OCI-LY7 (cell line): ENCODE data around the gene BRMS1. TPM values are rescaled to one million over a fixed set of nuclear protein-coding genes. Genes with fewer than 3 reads are reported as not detected.

Experiments used
- BruUV-seq: library from RNA; stranded (reverse); fragments of 400-500 nt; replicated peaks from 2 replicates; lab custom pipeline; 2021; lab: Mats Ljungman, UMichigan
- CTCF ChIA-PET: fragments of 300-600 bp; sonication (Branson Sonifier 250); formaldehyde crosslinking; loops from one replicate; lab custom pipeline; 2022; ENCODE audit warnings: antibody characterized with exemption; ENCODE audit not compliant: unreplicated experiment; lab: Charles Lee
- POLR2A ChIA-PET: fragments of 300-600 bp; sonication (Branson Sonifier 250); formaldehyde crosslinking; loops from one replicate; lab custom pipeline; 2022; ENCODE audit warnings: antibody characterized with exemption; lab: Charles Lee
- DNase-seq: peaks from one replicate; pipeline ENCODE4 v3.0.0-alpha.2; 2015; ENCODE audit warnings: low spot score
- H2AFZ ChIP-seq: fragments of 200-600 bp; sonication (generic), shearing (Covaris generic); 2 replicates; pipeline ENCODE4 v1.6.1; 2014; ENCODE audit warnings: mild to moderate bottlenecking, antibody characterized with exemption, low read length, moderate library complexity
- H3K27ac ChIP-seq: fragments of 200-600 bp; sonication (generic); 2 replicates; pipeline ENCODE4 v1.5.1; 2014; ENCODE audit warnings: mixed run types, low read depth, mild to moderate bottlenecking, moderate library complexity, low read length, inconsistent platforms; ENCODE audit not compliant: poor library complexity, severe bottlenecking
- H3K36me3 ChIP-seq: fragments of 200-600 bp; sonication (generic); 2 replicates; pipeline ENCODE4 v1.6.1; 2014; ENCODE audit warnings: mild to moderate bottlenecking, antibody characterized with exemption, low read length, moderate library complexity, mixed read lengths; ENCODE audit not compliant: insufficient read depth
- H3K4me1 ChIP-seq: fragments of 200-600 bp; sonication (generic); 2 replicates; pipeline ENCODE4 v1.5.1; 2014; ENCODE audit warnings: mild to moderate bottlenecking, low read length; ENCODE audit not compliant: insufficient read depth, poor library complexity, severe bottlenecking
- H3K4me2 ChIP-seq: fragments of 200-600 bp; sonication (generic); 2 replicates; pipeline ENCODE4 v1.6.1; 2014; ENCODE audit warnings: mild to moderate bottlenecking, low read length
- H3K4me3 ChIP-seq: fragments of 200-600 bp; sonication (generic); 2 replicates; pipeline ENCODE4 v1.5.1; 2014; ENCODE audit warnings: mild to moderate bottlenecking, low read depth, low read length; ENCODE audit not compliant: poor library complexity, severe bottlenecking
- H3K79me2 ChIP-seq: fragments of 200-600 bp; sonication (generic); 2 replicates; pipeline ENCODE4 v1.6.1; 2016; ENCODE audit warnings: low read depth, mild to moderate bottlenecking, low read length, moderate library complexity, mixed read lengths; ENCODE audit not compliant: insufficient read depth
- H3K9me2 ChIP-seq: fragments of 200-600 bp; sonication (generic); 2 replicates; pipeline ENCODE4 v1.6.1; 2016; ENCODE audit warnings: mild to moderate bottlenecking, low read length, mixed read lengths; ENCODE audit not compliant: insufficient read depth
- H3K9me3 ChIP-seq: fragments of 200-600 bp; sonication (generic); 2 replicates; pipeline ENCODE4 v1.6.1; 2014; ENCODE audit warnings: mild to moderate bottlenecking, mixed run types, low read length, mixed read lengths
- H4K20me1 ChIP-seq: fragments of 200-600 bp; sonication (generic); 2 replicates; pipeline ENCODE4 v1.6.1; 2014; ENCODE audit warnings: mild to moderate bottlenecking, antibody characterized with exemption, low read length, moderate library complexity, mixed read lengths; ENCODE audit not compliant: insufficient read depth
- EZH2phosphoT487 ChIP-seq: fragments of 200-600 bp; sonication (generic); IDR thresholded peaks from 2 replicates; pipeline ENCODE4 v1.6.1; 2018; ENCODE audit warnings: low read depth, borderline replicate concordance, mild to moderate bottlenecking, mixed run types, antibody characterized with exemption, low read length, moderate library complexity, mixed read lengths
- intact Hi-C: fragments of 100-400 bp; cut with micrococcal nuclease; formaldehyde crosslinking; loops from one replicate; pipeline ENCODE4 v1.10.0; 2022; ENCODE audit not compliant: unreplicated experiment
- total RNA-seq, 2 experiments: library from RNA; depleted of rRNA in 1 of 2; stranded (reverse); fragments of >200 nt in 1 of 2; shearing (Covaris generic) in 1 of 2; gene quantifications; 2 replicates each; pipeline ENCODE4 v1.2.3, GENCODE V29; 2014 to 2022
- TF ChIP-seq, protein P1 (sequence below): fragments of 200-600 bp; sonication (generic); conservative IDR thresholded peaks from 2 replicates; pipeline ENCODE4 v1.5.1; 2014; ENCODE audit warnings: mild to moderate bottlenecking, antibody characterized with exemption, low read length, moderate library complexity, mixed read lengths

BRMS1 gene
- total RNA-seq, 2 experiments from 2014 or later = 43.1 to 43.8 TPM

DNA sequence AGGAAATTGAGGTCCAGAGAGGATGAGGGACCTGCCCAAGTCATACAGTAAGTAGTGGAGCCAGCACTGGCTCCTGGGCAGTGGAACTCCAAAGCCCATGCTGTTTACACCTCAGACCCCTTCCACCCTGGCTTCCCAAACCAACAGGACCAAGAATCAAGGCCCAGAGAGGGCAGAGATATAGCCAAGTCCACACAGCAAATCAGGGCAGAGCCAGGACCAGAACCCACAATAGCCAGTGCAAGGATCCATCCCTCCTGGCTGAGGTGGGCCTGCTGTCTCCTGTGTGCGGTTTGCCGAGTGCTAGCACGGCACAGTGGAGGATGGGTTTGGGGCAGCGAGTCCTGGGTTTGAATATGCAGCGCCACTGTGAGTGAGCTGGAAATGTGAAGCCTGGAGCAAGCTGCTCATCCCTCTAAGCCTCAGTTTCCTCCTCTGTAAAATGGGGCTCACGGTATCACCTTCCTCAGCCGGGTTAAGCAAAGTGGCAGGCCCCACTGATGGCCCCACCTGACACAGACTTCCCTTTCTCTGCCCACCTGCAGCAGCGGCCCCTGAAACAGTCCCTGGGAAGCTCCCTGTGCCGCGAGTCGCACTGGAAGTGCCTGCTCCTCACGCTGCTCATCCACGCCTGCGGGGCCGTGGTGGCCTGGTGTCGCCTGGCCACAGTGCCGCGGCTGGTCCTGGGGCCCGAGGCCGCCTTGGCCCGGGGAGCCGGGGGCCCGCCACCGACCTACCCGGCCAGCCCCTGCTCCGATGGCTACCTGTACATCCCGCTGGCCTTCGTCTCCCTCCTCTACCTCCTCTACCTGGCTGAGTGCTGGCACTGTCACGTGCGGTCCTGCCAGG is 50.9 kb downstream of the BRMS1 start:
- ChIA-PET CTCF (no interaction called here), POLR2A (no interaction called here)
- Histone ChIP-seq H3K9me2 (no peaks in the 10 kb centered on the region), H3K79me2 (no peaks in the 10 kb centered on the region), H3K4me2 (no peak overlapping the region), H3K36me3 (no peaks in the 10 kb centered on the region), H2AFZ (no peak overlapping the region), H3K27ac (no peak overlapping the region), H3K4me3 (no peak overlapping the region), H3K4me1 (peaks cover 10% of the 10 kb centered on the region), H3K9me3 (no peaks in the 10 kb centered on the region), H4K20me1 (no peaks in the 10 kb centered on the region)
- intact Hi-C loops = no loop called here
- no TSS peak for BruUV-seq
- no peak for DNase-seq
- TF ChIP-seq, protein P1, sequence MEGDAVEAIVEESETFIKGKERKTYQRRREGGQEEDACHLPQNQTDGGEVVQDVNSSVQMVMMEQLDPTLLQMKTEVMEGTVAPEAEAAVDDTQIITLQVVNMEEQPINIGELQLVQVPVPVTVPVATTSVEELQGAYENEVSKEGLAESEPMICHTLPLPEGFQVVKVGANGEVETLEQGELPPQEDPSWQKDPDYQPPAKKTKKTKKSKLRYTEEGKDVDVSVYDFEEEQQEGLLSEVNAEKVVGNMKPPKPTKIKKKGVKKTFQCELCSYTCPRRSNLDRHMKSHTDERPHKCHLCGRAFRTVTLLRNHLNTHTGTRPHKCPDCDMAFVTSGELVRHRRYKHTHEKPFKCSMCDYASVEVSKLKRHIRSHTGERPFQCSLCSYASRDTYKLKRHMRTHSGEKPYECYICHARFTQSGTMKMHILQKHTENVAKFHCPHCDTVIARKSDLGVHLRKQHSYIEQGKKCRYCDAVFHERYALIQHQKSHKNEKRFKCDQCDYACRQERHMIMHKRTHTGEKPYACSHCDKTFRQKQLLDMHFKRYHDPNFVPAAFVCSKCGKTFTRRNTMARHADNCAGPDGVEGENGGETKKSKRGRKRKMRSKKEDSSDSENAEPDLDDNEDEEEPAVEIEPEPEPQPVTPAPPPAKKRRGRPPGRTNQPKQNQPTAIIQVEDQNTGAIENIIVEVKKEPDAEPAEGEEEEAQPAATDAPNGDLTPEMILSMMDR = no peak
- no peak for TF ChIP-seq EZH2phosphoT487

- H3K79me2 ChIP-seq = peaks cover 4% of the 10 kb centered on the region; the same call in 1 of the 2 replicates
- no peak overlapping the region for H2AFZ ChIP-seq
- H3K4me2 ChIP-seq = no peak overlapping the region
- no TSS peak for BruUV-seq
- DNase-seq = no peak
- no peaks in the 10 kb centered on the region for H3K9me2 ChIP-seq
- ChIA-PET CTCF (no interaction called here), POLR2A (no interaction called here)
- intact Hi-C loops = no loop called here
- H4K20me1 ChIP-seq = no peaks in the 10 kb centered on the region
- H3K27ac ChIP-seq = no peak overlapping the region
- no peak overlapping the region for H3K4me3 ChIP-seq
- H3K9me3 ChIP-seq = no peaks in the 10 kb centered on the region
- TF ChIP-seq, protein P1 = no peak
- TF ChIP-seq EZH2phosphoT487 = no peak
- no peaks in the 10 kb centered on the region for H3K36me3 ChIP-seq
- H3K4me1 ChIP-seq = peaks cover 10% of the 10 kb centered on the region
These were observed 51.6 kb downstream of the BRMS1 start for GRCh38 chr11:66293352-66293751.
